H1 (cell line): ENCODE results near the gene TMEM255A. TPM values are rescaled to one million over a fixed set of nuclear protein-coding genes. Genes with fewer than 3 reads are reported as not detected.

Source experiments
- CTCF ChIA-PET: fragments of 300-600 bp; sonication (Branson Sonifier 250); formaldehyde crosslinking; loops from one replicate; lab custom pipeline; 2021; ENCODE audit not compliant: partially characterized antibody; lab: Charles Lee
- POLR2A ChIA-PET: fragments of 300-600 bp; sonication (Branson Sonifier 250); formaldehyde crosslinking; loops from one replicate; lab custom pipeline; 2021; ENCODE audit warnings: inconsistent platforms; ENCODE audit not compliant: partially characterized antibody; lab: Charles Lee
- DNase-seq, 2 experiments: peaks; one replicate each; pipeline versions ENCODE4 v3.0.0 to v3.0.0-alpha.2; 2010 to 2022; ENCODE audit warnings: low spot score in 2 of 2, low read depth in 1 of 2, mixed read lengths in 1 of 2
- FAIRE-seq: peaks from 2 replicates; lab custom pipeline; 2011; peaks lifted over from hg19 to GRCh38; lab: Jason Lieb, UNC
- H2AFZ ChIP-seq: 2 replicates; pipeline ENCODE4 v1.8.1; 2012; ENCODE audit warnings: low read length, inconsistent platforms
- H2AK5ac ChIP-seq: 2 replicates; pipeline ENCODE4 v1.6.1; 2013; ENCODE audit warnings: low read depth, low read length
- H2BK120ac ChIP-seq: replicated peaks from 2 replicates; pipeline ENCODE3; 2013; ENCODE audit warnings: low read depth, low read length, inconsistent platforms
- H2BK12ac ChIP-seq: 2 replicates; pipeline ENCODE4 v1.6.1; 2013; ENCODE audit warnings: low read depth, low read length
- H2BK15ac ChIP-seq: 2 replicates; pipeline ENCODE4 v1.6.1; 2013; ENCODE audit warnings: low read length
- H2BK20ac ChIP-seq: 2 replicates; pipeline ENCODE4 v1.6.1; 2013; ENCODE audit warnings: low read length
- H2BK5ac ChIP-seq: 2 replicates; pipeline ENCODE4 v1.6.1; 2013; ENCODE audit warnings: low read depth, low read length
- H3K14ac ChIP-seq: 2 replicates; pipeline ENCODE4 v1.6.1; 2013; ENCODE audit warnings: inconsistent platforms; ENCODE audit not compliant: insufficient read length
- H3K18ac ChIP-seq: 2 replicates; pipeline ENCODE4 v1.6.1; 2013; ENCODE audit warnings: low read length; ENCODE audit errors: extremely low read depth
- H3K23ac ChIP-seq: 2 replicates; pipeline ENCODE4 v1.6.1; 2013; ENCODE audit warnings: inconsistent platforms; ENCODE audit not compliant: insufficient read length
- H3K23me2 ChIP-seq: 2 replicates; pipeline ENCODE4 v1.6.1; 2013; ENCODE audit warnings: low read depth, low read length
- H3K27ac ChIP-seq: 2 replicates; pipeline ENCODE4 v1.6.1; 2011; ENCODE audit warnings: low read depth, low read length, inconsistent platforms
- H3K27me3 ChIP-seq, 4 experiments: replicated peaks in 1 of 4; 1 replicate in 1 of 4; 2 replicates in 3 of 4; pipeline versions ENCODE4 v1.6.1 to v1.8.1; 2011 to 2013; ENCODE audit warnings: low read length in 3 of 4, mild to moderate bottlenecking in 3 of 4, inconsistent platforms in 2 of 4, mixed read lengths in 2 of 4, moderate library complexity in 1 of 4; ENCODE audit not compliant: control insufficient read depth in 3 of 4, insufficient read depth in 3 of 4; ENCODE audit errors: extremely low read depth in 1 of 4
- H3K36me3 ChIP-seq, 4 experiments: 2 replicates each; pipeline versions ENCODE4 v1.6.1 to v1.8.1; 2011 to 2013; ENCODE audit warnings: mild to moderate bottlenecking in 4 of 4, low read length in 3 of 4, moderate library complexity in 2 of 4, control low read depth in 1 of 4, inconsistent platforms in 1 of 4; ENCODE audit not compliant: insufficient read depth in 4 of 4, control insufficient read depth in 2 of 4
- H3K4ac ChIP-seq: replicated peaks from 2 replicates; pipeline ENCODE3; 2013; ENCODE audit warnings: low read length, low read depth, mixed read lengths, inconsistent platforms; ENCODE audit not compliant: insufficient read length
- H3K4me1 ChIP-seq, 4 experiments: replicated peaks in 1 of 4; 1 replicate in 1 of 4; 2 replicates in 3 of 4; pipeline versions ENCODE4 v1.6.1 to v1.8.1; 2011 to 2013; ENCODE audit warnings: low read length in 3 of 4, inconsistent platforms in 2 of 4, mixed read lengths in 1 of 4; ENCODE audit not compliant: insufficient read depth in 4 of 4, control insufficient read depth in 3 of 4
- H3K4me2 ChIP-seq, 2 experiments: 2 replicates each; pipeline versions ENCODE4 v1.6.1 to v1.8.1; 2011 to 2013; ENCODE audit warnings: low read depth in 2 of 2, low read length in 2 of 2, control low read depth in 1 of 2, inconsistent platforms in 1 of 2, mild to moderate bottlenecking in 1 of 2; ENCODE audit not compliant: insufficient read depth in 1 of 2
- H3K4me3 ChIP-seq, 4 experiments: fragments of 200-600, 300-600 bp in 1 of 4; sonication (generic), shearing (Covaris generic), sonication (Bioruptor Twin) in 1 of 4; 2 replicates each; pipeline versions ENCODE4 v1.5.1 to v1.8.1; 2011 to 2016; ENCODE audit warnings: low read length in 4 of 4, low read depth in 3 of 4, control low read depth in 2 of 4, inconsistent platforms in 2 of 4, mild to moderate bottlenecking in 2 of 4, mixed read lengths in 1 of 4, moderate library complexity in 1 of 4; ENCODE audit not compliant: insufficient read depth in 2 of 4; ENCODE audit errors: extremely low read depth in 1 of 4
- H3K56ac ChIP-seq: replicated peaks from 2 replicates; pipeline ENCODE3; 2013; ENCODE audit warnings: low read depth, mild to moderate bottlenecking, mixed read lengths, low read length, inconsistent platforms; ENCODE audit not compliant: insufficient read length
- H3K79me1 ChIP-seq: 2 replicates; pipeline ENCODE4 v1.6.1; 2013; ENCODE audit warnings: low read depth, low read length, control low read depth
- H3K79me2 ChIP-seq, 2 experiments: 2 replicates each; pipeline versions ENCODE4 v1.6.1 to v1.8.1; 2012 to 2013; ENCODE audit warnings: low read length in 2 of 2, mild to moderate bottlenecking in 2 of 2, inconsistent platforms in 1 of 2; ENCODE audit not compliant: insufficient read depth in 2 of 2, control insufficient read depth in 1 of 2
- H3K9ac ChIP-seq, 4 experiments: replicated peaks in 1 of 4; 1 replicate in 1 of 4; 2 replicates in 3 of 4; pipeline versions ENCODE4 v1.6.1 to v1.8.1; 2011 to 2013; ENCODE audit warnings: low read depth in 3 of 4, low read length in 3 of 4, control low read depth in 2 of 4, mild to moderate bottlenecking in 2 of 4, moderate library complexity in 2 of 4, inconsistent platforms in 1 of 4; ENCODE audit errors: extremely low read depth in 1 of 4
- H3K9me3 ChIP-seq, 2 experiments: 2 replicates each; pipeline versions ENCODE4 v1.6.1 to v1.8.1; 2012 to 2013; ENCODE audit warnings: mild to moderate bottlenecking in 2 of 2, moderate library complexity in 2 of 2, control low read depth in 1 of 2, inconsistent platforms in 1 of 2, low read depth in 1 of 2, low read length in 1 of 2, mixed read lengths in 1 of 2; ENCODE audit not compliant: insufficient read depth in 2 of 2
- H4K20me1 ChIP-seq, 2 experiments: replicated peaks in 1 of 2; 2 replicates each; pipeline versions ENCODE3 to v1.8.1; 2011 to 2013; ENCODE audit warnings: inconsistent platforms in 2 of 2, low read length in 2 of 2, mild to moderate bottlenecking in 1 of 2; ENCODE audit not compliant: insufficient read depth in 2 of 2, control insufficient read depth in 1 of 2
- H4K5ac ChIP-seq: 2 replicates; pipeline ENCODE4 v1.6.1; 2013; ENCODE audit warnings: low read length, low read depth, mixed read lengths, inconsistent platforms; ENCODE audit not compliant: insufficient read length
- H4K8ac ChIP-seq: 2 replicates; pipeline ENCODE4 v1.8.0; 2013; ENCODE audit warnings: mild to moderate bottlenecking, moderate library complexity, low read length, inconsistent platforms; ENCODE audit not compliant: insufficient read depth; ENCODE audit errors: extremely low read depth
- H4K91ac ChIP-seq: replicated peaks from 2 replicates; pipeline ENCODE3; 2013; ENCODE audit warnings: low read length, mixed read lengths, inconsistent platforms; ENCODE audit not compliant: insufficient read length
- ASH2L ChIP-seq: fragments of 200-600, 300-600 bp; sonication (generic); IDR thresholded peaks from one replicate; pipeline ENCODE4 v1.7.1; 2017; ENCODE audit warnings: low read length
- ATF2 ChIP-seq: IDR thresholded peaks from 2 replicates; pipeline ENCODE4 v1.6.1; 2012; ENCODE audit warnings: low read length, inconsistent platforms
- CHD2 ChIP-seq: IDR thresholded peaks from 2 replicates; pipeline ENCODE4 v1.6.1; 2012; ENCODE audit warnings: low read length, improper control_type of control experiment
- EZH2 ChIP-seq: fragments of 200-600 bp; sonication (generic); IDR thresholded peaks from 2 replicates; pipeline ENCODE4 v1.7.1; 2012; ENCODE audit warnings: low read depth, mild to moderate bottlenecking, moderate library complexity, low read length, inconsistent platforms; ENCODE audit not compliant: severe bottlenecking
- GABPA ChIP-seq: IDR thresholded peaks from 2 replicates; pipeline ENCODE4 v1.6.1; 2011; ENCODE audit warnings: mild to moderate bottlenecking, low read length, moderate library complexity, borderline replicate concordance; ENCODE audit not compliant: insufficient read depth
- MAFK ChIP-seq: IDR thresholded peaks from 2 replicates; pipeline ENCODE4 v1.6.1; 2012; ENCODE audit warnings: low read depth, mild to moderate bottlenecking, improper control_type of control experiment, low read length
- PHF8 ChIP-seq: fragments of 200-600 bp; sonication (generic); conservative IDR thresholded peaks from 2 replicates; pipeline ENCODE4 v1.7.1; 2012; ENCODE audit warnings: low read depth, mild to moderate bottlenecking, inconsistent platforms, low read length, moderate library complexity
- RNF2 ChIP-seq: fragments of 200-900, 300-1000 bp; sonication (generic); IDR thresholded peaks from 2 replicates; pipeline ENCODE4 v1.7.1; 2016; ENCODE audit warnings: borderline replicate concordance, low read depth, mild to moderate bottlenecking, antibody characterized with exemption, low read length; ENCODE audit not compliant: poor library complexity, severe bottlenecking; ENCODE audit errors: missing control alignments
- SIX5 ChIP-seq: IDR thresholded peaks from 2 replicates; pipeline ENCODE4 v1.6.1; 2011; ENCODE audit warnings: mild to moderate bottlenecking, low read depth, low read length
- SUZ12 ChIP-seq: fragments of 200-600 bp; sonication (generic); IDR thresholded peaks from 2 replicates; pipeline ENCODE4 v1.6.1; 2012; ENCODE audit warnings: mild to moderate bottlenecking, inconsistent platforms, low read length, moderate library complexity, mixed read lengths
- TAF1 ChIP-seq: IDR thresholded peaks from 2 replicates; pipeline ENCODE4 v1.6.1; 2011; ENCODE audit warnings: mild to moderate bottlenecking, low read depth, low read length
- TEAD4 ChIP-seq: IDR thresholded peaks from 2 replicates; pipeline ENCODE4 v1.6.1; 2012; ENCODE audit warnings: low read depth, low read length, inconsistent platforms, mixed read lengths
- ZNF274 ChIP-seq: IDR thresholded peaks from 2 replicates; pipeline ENCODE4 v1.7.0; 2012; ENCODE audit warnings: low read length, borderline replicate concordance; ENCODE audit errors: extremely low read depth
- WGBS, 2 experiments: shearing (Covaris generic) in 1 of 2; methylation state at CpG; one replicate each; pipeline versions ENCODE4 v1.1.6 to v1.1.7; 2013 to 2015; ENCODE audit warnings: low lambda C conversion rate in 2 of 2, mixed read lengths in 2 of 2, inconsistent platforms in 1 of 2, low coverage in 1 of 2, missing lambda C conversion rate in 1 of 2; ENCODE audit not compliant: insufficient replicate concordance in 2 of 2, insufficient coverage in 1 of 2, insufficient read length in 1 of 2; ENCODE audit errors: extremely low coverage in 1 of 2, missing lambda C conversion rate in 1 of 2; 5-methylcytosine and 5-hydroxymethylcytosine counted together
- polyA plus RNA-seq, 7 experiments: library from polyadenylated mRNA; depleted of rRNA in 3 of 7; stranded (reverse) in 5 of 7; unstranded in 2 of 7; fragments of >200 nt in 5 of 7; fragments of 200-250 nt in 2 of 7; gene quantifications; 1 replicate in 5 of 7; 2 replicates in 1 of 7; 4 replicates in 1 of 7; pipeline versions ENCODE4 v1.2.1 to v1.2.3, GENCODE V29; 2011 to 2013; ENCODE audit warnings: missing spikeins in 2 of 7, mixed read lengths in 2 of 7
- total RNA-seq: library from RNA; stranded (reverse); fragmentation: NEBNext Ultra II Directional; extraction: Animal tissue kit (Norgen Biotek cat#: 25700); gene quantifications from 2 replicates; pipeline ENCODE4 v1.2.1, GENCODE V29; 2021

The TMEM255A gene
- total and polyA plus RNA-seq, 2 of the 8 experiments (the other 6 are each of a cell fraction or from before 2014, with no cell fraction given), result 0.73 to 2.3 TPM

- no peaks in the 10 kb centered on the region for H3K27me3 ChIP-seq
- no peak overlapping the region for H3K27ac ChIP-seq
- FAIRE-seq (no peak), DNase-seq (no peak)
- no peaks in the 10 kb centered on the region for H3K36me3 ChIP-seq
- no peaks in the 10 kb centered on the region for H3K79me1 ChIP-seq
- no peak overlapping the region for H4K91ac ChIP-seq
- H2BK20ac ChIP-seq, result no peak overlapping the region
- H2AFZ ChIP-seq, result no peak overlapping the region
- no peak overlapping the region for H3K14ac ChIP-seq
- H4K5ac ChIP-seq, result no peak overlapping the region
- no peaks in the 10 kb centered on the region for H3K79me2 ChIP-seq
- H3K9me3 ChIP-seq, result no peaks in the 10 kb centered on the region
- H3K23me2 ChIP-seq, result no peaks in the 10 kb centered on the region
- no peak overlapping the region for H3K4ac ChIP-seq
- ChIA-PET POLR2A (no interaction called here), CTCF (interaction anchor here (3.3 kb wide), 1 partner anchor 10 kb away, joined by 19 read pairs; no protein-coding TSS in a partner anchor)
- no peak overlapping the region for H3K56ac ChIP-seq
- H2BK15ac ChIP-seq, result no peak overlapping the region
- no peak overlapping the region for H3K18ac ChIP-seq
- H3K4me1 ChIP-seq, result no peaks in the 10 kb centered on the region
- no peak overlapping the region for H3K23ac ChIP-seq
- no peak overlapping the region for H3K4me3 ChIP-seq
- H4K20me1 ChIP-seq, result no peaks in the 10 kb centered on the region
- 91% methylated on average over 3 of the region's 8 CpGs; no CpG with 5 or more reads in 1 of the 2 experiments for WGBS, 2 experiments
- H2AK5ac ChIP-seq, result no peak overlapping the region
- no peak overlapping the region for H3K4me2 ChIP-seq
- H3K9ac ChIP-seq, result no peak overlapping the region
- no peak overlapping the region for H2BK12ac ChIP-seq
- no peak overlapping the region for H2BK120ac ChIP-seq
- H2BK5ac ChIP-seq, result no peak overlapping the region
- H4K8ac ChIP-seq, result no peak overlapping the region
- TF ChIP-seq PHF8 (no peak), ZNF274 (no peak), SUZ12 (no peak), ASH2L (no peak), SIX5 (no peak), RNF2 (no peak), EZH2 (no peak), CHD2 (no peak), TEAD4 (no peak), MAFK (no peak), GABPA (no peak), TAF1 (no peak), ATF2 (no peak)
Measured at GRCh38 chrX:120223374-120223773, 87.9 kb downstream of the TMEM255A start.
